Esophagus (tissue), 2 donors: ENCODE measurements around the gene PGBD5. TPM values are rescaled to one million over a fixed set of nuclear protein-coding genes. Genes with fewer than 3 reads are reported as not detected.

Experiments
- H3K27ac ChIP-seq, 2 donors: one replicate each; pipeline ENCODE4 v1.5.1; 2013; ENCODE audit warnings: low read depth in 2 of 2, mild to moderate bottlenecking in 2 of 2, inconsistent platforms in 1 of 2, low read length in 1 of 2, moderate library complexity in 1 of 2
- H3K27me3 ChIP-seq, 2 donors: one replicate each; pipeline ENCODE4 v1.6.1; 2013; ENCODE audit warnings: low read length in 2 of 2, control low read depth in 1 of 2, mild to moderate bottlenecking in 1 of 2; ENCODE audit not compliant: insufficient read depth in 2 of 2, control insufficient read depth in 1 of 2
- H3K36me3 ChIP-seq, 2 donors: one replicate each; pipeline ENCODE4 v1.6.1; 2013; ENCODE audit warnings: low read length in 1 of 2; ENCODE audit not compliant: control insufficient read depth in 2 of 2, insufficient read depth in 2 of 2
- H3K4me1 ChIP-seq, 2 donors: one replicate each; pipeline ENCODE4 v1.6.1; 2013; ENCODE audit warnings: low read length in 1 of 2; ENCODE audit not compliant: control insufficient read depth in 2 of 2, insufficient read depth in 2 of 2
- H3K4me3 ChIP-seq, 2 donors: one replicate each; pipeline ENCODE4 v1.5.1; 2013; ENCODE audit warnings: low read length in 2 of 2, mild to moderate bottlenecking in 2 of 2, low read depth in 1 of 2, moderate library complexity in 1 of 2
- H3K9me3 ChIP-seq, 2 donors: one replicate each; pipeline ENCODE4 v1.6.1; 2013; ENCODE audit warnings: mild to moderate bottlenecking in 2 of 2, low read depth in 1 of 2, low read length in 1 of 2, moderate library complexity in 1 of 2; ENCODE audit not compliant: control insufficient read depth in 2 of 2, insufficient read depth in 1 of 2
- whole genome bisulfite sequencing, 2 donors: extraction: QIAGEN DNeasy Blood & Tissue Kit; methylation state at CpG; one replicate each; pipeline ENCODE4 v1.1.7; 2013; 5-methylcytosine and 5-hydroxymethylcytosine counted together
- polyA plus RNA-seq, 2 donors: library from polyadenylated mRNA; stranded (reverse); fragments of 200-250 nt; gene quantifications; one replicate each; pipeline ENCODE4 v1.2.3, GENCODE V29; 2013
- donor health status: healthy with polysubstance abuse.
- donor health status: Bipolar disorder and iron deficiency.

The PGBD5 gene
- polyA plus RNA-seq, 2 donors, result 0.22 to 0.67 TPM

DNA sequence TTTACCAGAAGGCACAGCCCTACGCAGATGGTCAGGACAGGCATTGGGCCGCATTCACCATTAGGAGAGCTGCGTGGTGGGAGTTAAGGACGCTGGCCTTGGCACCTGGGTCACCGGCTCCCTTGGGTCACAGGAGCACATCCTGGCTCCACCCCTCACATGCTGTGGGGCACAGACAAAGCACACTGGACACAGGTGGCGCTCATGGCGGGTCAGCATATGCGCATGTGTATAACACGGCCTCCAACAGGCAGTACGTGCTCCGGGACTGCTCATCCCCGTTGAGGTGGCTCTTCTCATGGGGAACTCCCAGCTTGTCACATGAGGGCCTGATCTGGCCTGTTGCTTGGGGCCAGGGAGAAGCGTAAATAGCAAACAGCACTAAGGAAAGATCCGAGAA, 25.0 kb downstream of the PGBD5 start:
- 86 to 90% methylated on average over 14 of the region's 14 CpGs for whole genome bisulfite sequencing, 2 donors
- no peak overlapping the region for H3K27ac ChIP-seq
- no peaks in the 10 kb centered on the region for H3K27me3 ChIP-seq
- H3K4me1 ChIP-seq, result no peaks in the 10 kb centered on the region
- H3K9me3 ChIP-seq, result peaks cover 0 to 2% of the 10 kb centered on the region in 2 donors
- H3K36me3 ChIP-seq, result no peaks in the 10 kb centered on the region
- no peak overlapping the region for H3K4me3 ChIP-seq

DNA sequence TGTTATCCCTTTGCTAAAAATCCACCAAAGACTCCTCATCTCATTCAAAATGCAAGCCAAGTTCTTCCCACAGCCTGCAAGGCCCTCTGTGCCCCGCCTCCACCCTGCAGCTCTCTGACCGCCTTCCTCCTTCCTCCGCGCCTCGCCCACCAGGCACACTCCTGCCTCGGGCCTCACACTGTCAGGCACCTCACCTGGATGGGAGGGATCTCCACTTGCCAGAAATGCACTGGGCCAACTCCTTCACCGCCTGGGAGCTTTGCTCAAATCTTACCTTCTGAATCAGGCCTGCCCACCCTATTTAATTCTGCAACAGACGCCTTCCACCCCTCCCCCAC, 26.2 kb downstream of the PGBD5 start:
- 73 to 74% methylated on average over 8 of the region's 8 CpGs for WGBS, 2 donors

DNA sequence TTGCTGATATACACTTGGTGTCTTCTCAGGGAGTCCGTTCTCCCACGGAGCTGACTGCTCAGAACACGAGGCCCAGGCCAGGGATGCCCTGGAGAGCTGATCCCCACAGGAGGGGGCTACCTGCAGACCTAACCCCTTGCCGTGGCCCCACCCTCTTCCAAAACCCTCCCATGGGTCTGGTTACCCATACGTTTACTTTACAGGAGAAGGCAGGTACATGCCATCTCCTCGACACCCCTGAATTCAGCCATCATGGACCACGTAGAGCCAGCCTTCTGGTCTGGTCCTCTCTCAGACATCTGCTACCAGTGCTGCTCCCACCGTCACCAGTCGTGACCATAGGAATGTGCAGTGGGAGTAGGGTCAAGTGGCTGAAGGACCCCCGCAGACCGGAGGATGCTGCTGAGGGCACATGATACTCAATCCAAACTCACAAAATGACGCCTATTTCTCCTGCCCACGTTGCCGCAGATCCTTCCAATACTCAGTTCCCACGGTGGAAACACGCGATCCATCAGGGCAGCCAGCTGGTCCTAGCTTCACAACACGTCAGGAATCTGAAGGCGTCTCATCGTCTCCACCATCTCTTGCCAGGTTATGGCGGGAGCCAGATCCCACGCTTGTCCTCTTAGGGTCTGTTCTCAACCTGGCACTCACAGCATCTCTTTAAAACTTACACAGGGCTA, 26.7 kb downstream of the PGBD5 start:
- no peak overlapping the region for H3K4me3 ChIP-seq
- 87 to 91% methylated on average over 22 of the region's 22 CpGs for WGBS, 2 donors

More for the DNA sequence above, 26.2 kb downstream of the PGBD5 start:
- Histone ChIP-seq H3K27me3 (no peaks in the 10 kb centered on the region), H3K4me1 (no peaks in the 10 kb centered on the region), H3K9me3 (peaks cover 0 to 2% of the 10 kb centered on the region in 2 donors), H3K27ac (no peak overlapping the region), H3K4me3 (no peak overlapping the region), H3K36me3 (no peaks in the 10 kb centered on the region)

DNA sequence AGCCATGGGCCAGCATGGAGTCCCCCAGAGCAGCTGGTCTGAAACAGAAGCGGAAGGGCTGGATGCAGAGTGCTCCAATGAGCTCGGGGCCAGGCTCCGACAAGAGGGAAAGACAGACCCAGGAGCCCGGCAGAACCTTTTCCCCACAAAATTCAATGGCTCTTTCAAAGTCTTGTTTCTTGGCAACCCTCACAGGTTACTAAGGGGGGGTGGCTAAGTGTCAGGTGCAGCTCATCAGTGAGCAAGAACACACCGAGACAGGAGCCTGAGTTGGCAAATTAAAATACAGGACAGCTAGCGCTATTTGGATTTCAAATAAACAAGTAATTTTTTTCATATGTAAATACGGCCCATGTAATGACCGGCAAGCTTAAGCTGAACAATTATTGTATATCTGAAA, 27.3 kb downstream of the PGBD5 start:
- Histone ChIP-seq H3K36me3 (no peaks in the 10 kb centered on the region), H3K4me1 (no peaks in the 10 kb centered on the region), H3K27me3 (no peaks in the 10 kb centered on the region), H3K9me3 (peaks cover 0 to 2% of the 10 kb centered on the region in 2 donors), H3K27ac (no peak overlapping the region), H3K4me3 (no peak overlapping the region)
- WGBS, 2 donors, result 85 to 90% methylated on average over 8 of the region's 8 CpGs

More for the DNA sequence above, 26.7 kb downstream of the PGBD5 start:
- Histone ChIP-seq H3K27ac (no peak overlapping the region), H3K4me1 (no peaks in the 10 kb centered on the region), H3K9me3 (peaks cover 0 to 2% of the 10 kb centered on the region in 2 donors), H3K36me3 (no peaks in the 10 kb centered on the region), H3K27me3 (no peaks in the 10 kb centered on the region)

GRCh38 chr1:230396966-230397365, 29.2 kb downstream of the PGBD5 start:
- no peak overlapping the region for H3K27ac ChIP-seq
- no peaks in the 10 kb centered on the region for H3K4me1 ChIP-seq
- peaks cover 0 to 2% of the 10 kb centered on the region in 2 donors for H3K9me3 ChIP-seq
- H3K27me3 ChIP-seq, result no peaks in the 10 kb centered on the region
- 92 to 97% methylated on average over 10 of the region's 10 CpGs for WGBS, 2 donors
- H3K36me3 ChIP-seq, result no peaks in the 10 kb centered on the region
- no peak overlapping the region for H3K4me3 ChIP-seq

GRCh38 chr1:230395932-230396331, 30.2 kb downstream of the PGBD5 start:
- Histone ChIP-seq H3K27ac (no peak overlapping the region), H3K4me3 (no peak overlapping the region)
- WGBS, 2 donors, result 82 to 91% methylated on average over 1 of the region's 1 CpG

DNA sequence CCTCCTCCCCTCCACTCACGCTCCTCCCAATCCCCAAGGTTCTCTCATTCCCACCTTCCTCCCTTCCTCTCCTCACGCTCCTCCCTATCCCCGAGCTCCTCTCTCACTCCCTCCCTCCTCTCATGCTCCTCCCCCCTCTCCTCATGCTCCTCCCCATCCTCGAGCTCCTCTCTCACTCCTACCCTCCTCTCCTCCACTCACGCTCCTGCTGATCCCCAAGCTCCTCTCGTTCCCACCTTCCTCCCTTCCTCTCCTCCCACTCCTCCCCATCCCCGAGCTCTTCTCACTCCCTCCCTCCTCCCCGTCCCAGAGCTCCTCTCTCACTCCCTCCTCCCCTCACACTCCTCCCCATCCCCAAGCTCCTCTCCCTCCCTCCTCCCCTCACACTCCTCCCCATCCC, 31.4 kb downstream of the PGBD5 start:
- Histone ChIP-seq H3K27me3 (no peaks in the 10 kb centered on the region), H3K36me3 (no peaks in the 10 kb centered on the region), H3K27ac (no peak overlapping the region), H3K9me3 (no peaks in the 10 kb centered on the region), H3K4me3 (no peak overlapping the region), H3K4me1 (no peaks in the 10 kb centered on the region)
- WGBS, 2 donors, result 83 to 86% methylated on average over 8 of the region's 8 CpGs

More at GRCh38 chr1:230395932-230396331, 30.2 kb downstream of the PGBD5 start:
- no peaks in the 10 kb centered on the region for H3K9me3 ChIP-seq
- no peaks in the 10 kb centered on the region for H3K36me3 ChIP-seq
- H3K4me1 ChIP-seq, result no peaks in the 10 kb centered on the region
- no peaks in the 10 kb centered on the region for H3K27me3 ChIP-seq

DNA sequence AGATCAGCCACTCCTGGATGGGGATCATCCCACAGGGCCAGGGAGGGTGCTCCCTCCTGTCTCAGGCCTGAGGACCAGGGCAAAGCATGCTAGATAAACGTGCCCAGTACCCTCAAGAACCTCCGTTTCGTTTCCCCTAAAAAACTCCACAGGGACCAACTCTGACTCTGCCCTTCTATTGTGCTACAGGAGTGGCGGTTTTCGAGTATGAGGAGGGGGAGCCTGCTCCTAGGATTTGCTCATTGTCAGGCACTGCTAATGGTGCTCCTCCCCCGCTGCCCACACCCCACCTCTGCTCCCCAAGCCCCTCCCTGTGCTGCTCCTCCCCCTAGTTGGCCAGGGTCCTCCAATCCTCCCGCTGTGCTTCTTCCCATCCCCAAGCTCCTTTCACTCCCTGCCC, 32.0 kb downstream of the PGBD5 start:
- Histone ChIP-seq H3K27ac (no peak overlapping the region), H3K27me3 (no peaks in the 10 kb centered on the region), H3K9me3 (no peaks in the 10 kb centered on the region), H3K36me3 (no peaks in the 10 kb centered on the region), H3K4me1 (no peaks in the 10 kb centered on the region), H3K4me3 (no peak overlapping the region)
- WGBS, 2 donors, result 83 to 89% methylated on average over 7 of the region's 7 CpGs

DNA sequence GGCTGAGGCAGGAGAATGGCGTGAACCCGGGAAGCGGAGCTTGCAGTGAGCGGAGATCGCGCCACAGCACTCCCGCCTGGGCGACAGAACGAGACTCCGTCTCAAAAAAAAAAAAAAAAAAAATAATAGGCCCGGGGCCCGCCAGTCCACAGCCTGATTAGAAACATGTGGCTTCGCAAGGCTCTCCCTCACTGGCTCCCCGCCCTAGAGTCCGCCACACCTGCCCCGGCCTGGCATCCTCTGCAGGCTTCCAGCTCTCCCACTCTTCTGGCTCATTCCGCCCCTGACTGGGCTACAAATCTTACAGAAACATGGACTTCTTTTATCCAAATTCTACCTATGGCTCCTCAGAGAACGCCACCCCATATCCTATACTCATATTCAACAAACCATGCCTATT, 32.4 kb downstream of the PGBD5 start:
- H3K4me1 ChIP-seq, result no peaks in the 10 kb centered on the region
- no peaks in the 10 kb centered on the region for H3K27me3 ChIP-seq
- no peak overlapping the region for H3K27ac ChIP-seq
- no peaks in the 10 kb centered on the region for H3K9me3 ChIP-seq
- no peak overlapping the region for H3K4me3 ChIP-seq
- H3K36me3 ChIP-seq, result no peaks in the 10 kb centered on the region
- 95 to 96% methylated on average over 8 to 18 of the region's 18 CpGs for WGBS, 2 donors

DNA sequence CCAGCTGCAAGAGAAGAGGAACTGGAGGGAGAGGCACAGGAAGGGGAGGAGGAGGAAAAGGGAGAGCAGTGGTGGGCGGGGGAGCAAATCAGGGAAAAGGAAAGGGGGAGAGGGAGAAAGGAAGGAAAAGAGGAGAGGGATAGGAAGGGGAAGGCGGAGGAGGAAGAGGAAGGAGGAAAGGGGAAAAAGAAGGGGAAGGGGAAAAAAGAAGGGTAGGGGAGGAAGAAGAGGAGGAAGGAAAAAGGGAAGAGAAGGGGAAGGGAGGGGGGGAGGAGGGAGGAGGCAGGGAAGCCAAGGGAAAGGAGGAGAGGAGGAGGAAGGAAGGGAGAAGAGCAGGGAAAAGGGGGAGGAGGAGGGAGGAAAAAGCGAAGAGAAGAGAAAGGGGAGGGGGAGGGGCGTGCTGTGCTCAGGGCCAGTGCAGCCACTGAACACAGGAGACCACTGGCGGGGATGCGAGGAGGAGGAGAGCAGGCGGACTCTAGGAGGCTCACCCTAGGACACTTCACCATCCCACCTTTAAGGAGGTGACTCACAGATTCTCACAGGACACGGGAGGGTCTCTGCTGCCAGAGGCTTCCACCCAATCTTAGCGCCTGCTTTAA, 33.1 kb downstream of the PGBD5 start:
- no peaks in the 10 kb centered on the region for H3K9me3 ChIP-seq
- H3K36me3 ChIP-seq, result no peaks in the 10 kb centered on the region
- no peaks in the 10 kb centered on the region for H3K27me3 ChIP-seq
- H3K27ac ChIP-seq, result no peak overlapping the region
- no peaks in the 10 kb centered on the region for H3K4me1 ChIP-seq
- no peak overlapping the region for H3K4me3 ChIP-seq
- 75 to 84% methylated on average over 8 to 9 of the region's 9 CpGs for WGBS, 2 donors
